GM21825 (cell line): ENCODE measurements around the gene ASXL3.

Experiments
- ATAC-seq: cut with Tn5 transposase; IDR thresholded peaks from one replicate; pipeline ENCODE4 v1.9.1; 2021; ENCODE audit warnings: mild to moderate bottlenecking, moderate library complexity; ENCODE audit not compliant: unreplicated experiment

Gene ASXL3

GRCh38 chr18:33656889-33657448 is 79.0 kb downstream of the ASXL3 start:
- no peak for ATAC-seq

GRCh38 chr18:33660696-33661310 is 82.8 kb downstream of the ASXL3 start:
- ATAC-seq: no peak

GRCh38 chr18:33664241-33664874 is 86.3 kb downstream of the ASXL3 start:
- ATAC-seq: no peak

GRCh38 chr18:33665187-33665586 is 87.2 kb downstream of the ASXL3 start:
- no peak for ATAC-seq

- ATAC-seq: no peak
Observed at GRCh38 chr18:33665641-33666040, 87.6 kb downstream of the ASXL3 start.

GRCh38 chr18:33666915-33667314 is 88.9 kb downstream of the ASXL3 start:
- ATAC-seq: no peak

- no peak for ATAC-seq
Observed at GRCh38 chr18:33669589-33669988, 91.6 kb downstream of the ASXL3 start.

GRCh38 chr18:33670029-33670428 is 92.0 kb downstream of the ASXL3 start:
- ATAC-seq: no peak

- no peak for ATAC-seq
Observed at GRCh38 chr18:33673689-33674088, 95.7 kb downstream of the ASXL3 start.

GRCh38 chr18:33676593-33676992 is 98.6 kb downstream of the ASXL3 start:
- no peak for ATAC-seq

- ATAC-seq: no peak
Observed at GRCh38 chr18:33677891-33678290, 99.9 kb downstream of the ASXL3 start.

- no peak for ATAC-seq
Observed at GRCh38 chr18:33682436-33682835, 104.4 kb downstream of the ASXL3 start.

- ATAC-seq: no peak
Observed at GRCh38 chr18:33694593-33694992, 116.6 kb downstream of the ASXL3 start.

GRCh38 chr18:33696332-33697162 is 118.5 kb downstream of the ASXL3 start:
- no peak for ATAC-seq

GRCh38 chr18:33697498-33697897 is 119.5 kb downstream of the ASXL3 start:
- ATAC-seq: no peak

GRCh38 chr18:33699372-33699771 is 121.4 kb downstream of the ASXL3 start:
- ATAC-seq: no peak

GRCh38 chr18:33700513-33700976 is 122.5 kb downstream of the ASXL3 start:
- peak; percentile 78 for ATAC-seq

- no peak for ATAC-seq
Observed at GRCh38 chr18:33702625-33703024, 124.6 kb downstream of the ASXL3 start.

GRCh38 chr18:33706391-33706790 is 128.4 kb downstream of the ASXL3 start:
- no peak for ATAC-seq

- no peak for ATAC-seq
Observed at GRCh38 chr18:33708876-33709275, 130.9 kb downstream of the ASXL3 start.

GRCh38 chr18:33710269-33710668 is 132.2 kb downstream of the ASXL3 start:
- ATAC-seq: no peak

- ATAC-seq: no peak
Observed at GRCh38 chr18:33711514-33711913, 133.5 kb downstream of the ASXL3 start.
